Neural progenitor cell (in vitro differentiated cells): ENCODE data around the gene TGFB2.

Source experiments
- EZH2 ChIP-seq: fragments of 200-600 bp; sonication (generic); IDR thresholded peaks from 2 replicates; pipeline ENCODE4 v1.6.1; 2017; ENCODE audit warnings: antibody characterized with exemption, mild to moderate bottlenecking, moderate library complexity
- TF ChIP-seq, protein P1 (sequence below): fragments of 200-600 bp; sonication (generic); IDR thresholded peaks from 2 replicates; pipeline ENCODE4 v1.5.1; 2017; ENCODE audit warnings: antibody characterized with exemption, mild to moderate bottlenecking

DNA sequence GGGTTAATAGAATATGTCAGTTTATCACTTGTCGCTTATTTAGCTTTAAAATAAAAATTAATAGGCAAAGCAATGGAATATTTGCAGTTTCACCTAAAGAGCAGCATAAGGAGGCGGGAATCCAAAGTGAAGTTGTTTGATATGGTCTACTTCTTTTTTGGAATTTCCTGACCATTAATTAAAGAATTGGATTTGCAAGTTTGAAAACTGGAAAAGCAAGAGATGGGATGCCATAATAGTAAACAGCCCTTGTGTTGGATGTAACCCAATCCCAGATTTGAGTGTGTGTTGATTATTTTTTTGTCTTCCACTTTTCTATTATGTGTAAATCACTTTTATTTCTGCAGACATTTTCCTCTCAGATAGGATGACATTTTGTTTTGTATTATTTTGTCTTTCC lies 98.1 kb downstream of the TGFB2 start:
- TF ChIP-seq, protein P1, sequence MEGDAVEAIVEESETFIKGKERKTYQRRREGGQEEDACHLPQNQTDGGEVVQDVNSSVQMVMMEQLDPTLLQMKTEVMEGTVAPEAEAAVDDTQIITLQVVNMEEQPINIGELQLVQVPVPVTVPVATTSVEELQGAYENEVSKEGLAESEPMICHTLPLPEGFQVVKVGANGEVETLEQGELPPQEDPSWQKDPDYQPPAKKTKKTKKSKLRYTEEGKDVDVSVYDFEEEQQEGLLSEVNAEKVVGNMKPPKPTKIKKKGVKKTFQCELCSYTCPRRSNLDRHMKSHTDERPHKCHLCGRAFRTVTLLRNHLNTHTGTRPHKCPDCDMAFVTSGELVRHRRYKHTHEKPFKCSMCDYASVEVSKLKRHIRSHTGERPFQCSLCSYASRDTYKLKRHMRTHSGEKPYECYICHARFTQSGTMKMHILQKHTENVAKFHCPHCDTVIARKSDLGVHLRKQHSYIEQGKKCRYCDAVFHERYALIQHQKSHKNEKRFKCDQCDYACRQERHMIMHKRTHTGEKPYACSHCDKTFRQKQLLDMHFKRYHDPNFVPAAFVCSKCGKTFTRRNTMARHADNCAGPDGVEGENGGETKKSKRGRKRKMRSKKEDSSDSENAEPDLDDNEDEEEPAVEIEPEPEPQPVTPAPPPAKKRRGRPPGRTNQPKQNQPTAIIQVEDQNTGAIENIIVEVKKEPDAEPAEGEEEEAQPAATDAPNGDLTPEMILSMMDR, result no peak
- no peak for TF ChIP-seq EZH2
